GM18499 (cell line): Measurements from ENCODE around the gene MYRIP.

Source experiments
- ATAC-seq: cut with Tn5 transposase; IDR thresholded peaks from one replicate; pipeline ENCODE4 v1.9.1; 2021; ENCODE audit warnings: moderate number of reproducible peaks; ENCODE audit not compliant: insufficient read depth, unreplicated experiment

The MYRIP gene

GRCh38 chr3:39961230-39961629 lies 151.8 kb downstream of the MYRIP start:
- ATAC-seq, result no peak

- no peak for ATAC-seq
Observed at GRCh38 chr3:39962581-39962980, 153.2 kb downstream of the MYRIP start.

- ATAC-seq, result no peak
Observed at GRCh38 chr3:39965461-39965860, 156.1 kb downstream of the MYRIP start.

GRCh38 chr3:39965997-39966396 lies 156.6 kb downstream of the MYRIP start:
- no peak for ATAC-seq

- ATAC-seq, result no peak
Observed at GRCh38 chr3:39970982-39971381, 161.6 kb downstream of the MYRIP start.

- ATAC-seq, result no peak
Observed at GRCh38 chr3:39971559-39972031, 162.2 kb downstream of the MYRIP start.

GRCh38 chr3:39972508-39972907 lies 163.1 kb downstream of the MYRIP start:
- no peak for ATAC-seq

GRCh38 chr3:39977058-39977794 lies 167.8 kb downstream of the MYRIP start:
- ATAC-seq, result no peak

- no peak for ATAC-seq
Observed at GRCh38 chr3:39978308-39978707, 168.9 kb downstream of the MYRIP start.

GRCh38 chr3:39980058-39980457 lies 170.6 kb downstream of the MYRIP start:
- no peak for ATAC-seq

- no peak for ATAC-seq
Observed at GRCh38 chr3:39980781-39981180, 171.4 kb downstream of the MYRIP start.

GRCh38 chr3:39981547-39982184 lies 172.3 kb downstream of the MYRIP start:
- ATAC-seq, result no peak

GRCh38 chr3:39982665-39983357 lies 173.4 kb downstream of the MYRIP start:
- ATAC-seq, result no peak

- no peak for ATAC-seq
Observed at GRCh38 chr3:39989746-39990145, 180.3 kb downstream of the MYRIP start.

GRCh38 chr3:39990532-39990931 lies 181.1 kb downstream of the MYRIP start:
- no peak for ATAC-seq

GRCh38 chr3:40008796-40009195 lies 199.4 kb downstream of the MYRIP start:
- no peak for ATAC-seq

GRCh38 chr3:40009991-40010390 lies 200.6 kb downstream of the MYRIP start:
- ATAC-seq, result no peak

GRCh38 chr3:40012381-40012780 lies 203.0 kb downstream of the MYRIP start:
- ATAC-seq, result no peak

GRCh38 chr3:40016391-40016790 lies 207.0 kb downstream of the MYRIP start:
- ATAC-seq, result no peak

- ATAC-seq, result no peak
Observed at GRCh38 chr3:40018369-40018768, 209.0 kb downstream of the MYRIP start.

- no peak for ATAC-seq
Observed at GRCh38 chr3:40019376-40019775, 210.0 kb downstream of the MYRIP start.
